MM.1S (cell line): Measurements from ENCODE around the gene RHOH.

ENCODE experiments used
- DNase-seq: peaks from one replicate; pipeline ENCODE4 v3.0.0-alpha.2; 2015
- H2AFZ ChIP-seq: fragments of 300-600 bp; sonication (generic); 2 replicates; pipeline ENCODE4 v1.6.0; 2016; ENCODE audit warnings: antibody characterized with exemption, low read length
- H3F3A ChIP-seq: fragments of 300-600 bp; sonication (generic); 2 replicates; pipeline ENCODE4 v1.6.1; 2016; ENCODE audit warnings: mild to moderate bottlenecking, antibody characterized with exemption, low read length, moderate library complexity, mixed read lengths; ENCODE audit not compliant: insufficient read depth
- H3K27ac ChIP-seq: fragments of 300-600 bp; sonication (generic); 2 replicates; pipeline ENCODE4 v1.5.1; 2016; ENCODE audit warnings: mild to moderate bottlenecking, low read length
- H3K27me3 ChIP-seq: fragments of 300-600 bp; sonication (generic); replicated peaks from 2 replicates; pipeline ENCODE4 v1.6.0; 2016; ENCODE audit warnings: low read length; ENCODE audit not compliant: insufficient read depth
- H3K36me3 ChIP-seq: fragments of 300-600 bp; sonication (generic); replicated peaks from 2 replicates; pipeline ENCODE4 v1.6.1; 2016; ENCODE audit warnings: mild to moderate bottlenecking, low read length, mixed read lengths; ENCODE audit not compliant: insufficient read depth
- H3K4me1 ChIP-seq: fragments of 300-600 bp; sonication (generic); 2 replicates; pipeline ENCODE4 v1.6.1; 2016; ENCODE audit warnings: low read length, mixed read lengths
- H3K4me2 ChIP-seq: fragments of 300-600 bp; sonication (generic); 2 replicates; pipeline ENCODE4 v1.6.0; 2016; ENCODE audit warnings: low read depth, low read length
- H3K4me3 ChIP-seq: fragments of 300-600 bp; sonication (generic); 2 replicates; pipeline ENCODE4 v1.5.1; 2016; ENCODE audit warnings: low read length, mixed read lengths
- H3K79me2 ChIP-seq: fragments of 300-600 bp; sonication (generic); 2 replicates; pipeline ENCODE4 v1.6.1; 2016; ENCODE audit warnings: mixed run types, low read length, mixed read lengths
- H3K9ac ChIP-seq: fragments of 300-600 bp; sonication (generic); 2 replicates; pipeline ENCODE4 v1.6.1; 2016; ENCODE audit warnings: low read length, mixed read lengths
- H3K9me2 ChIP-seq: fragments of 300-600 bp; sonication (generic); replicated peaks from 2 replicates; pipeline ENCODE4 v1.6.1; 2016; ENCODE audit warnings: mild to moderate bottlenecking, low read length, mixed read lengths; ENCODE audit not compliant: insufficient read depth
- H3K9me3 ChIP-seq: fragments of 300-600 bp; sonication (generic); replicated peaks from 2 replicates; pipeline ENCODE4 v1.6.1; 2016; ENCODE audit warnings: mild to moderate bottlenecking, low read length, mixed read lengths; ENCODE audit not compliant: insufficient read depth
- H4K20me1 ChIP-seq: fragments of 300-600 bp; sonication (generic); 2 replicates; pipeline ENCODE4 v1.6.1; 2016; ENCODE audit warnings: mild to moderate bottlenecking, low read length, moderate library complexity, mixed read lengths; ENCODE audit not compliant: insufficient read depth
- CTCF ChIP-seq: fragments of 300-600 bp; sonication (generic); IDR thresholded peaks from 2 replicates; pipeline ENCODE4 v1.5.1; 2016; ENCODE audit warnings: antibody characterized with exemption, low read length, mixed read lengths
- EZH2 ChIP-seq: fragments of 300-600 bp; sonication (generic); optimal IDR thresholded peaks from 2 replicates; pipeline ENCODE3; 2017; ENCODE audit warnings: low read depth, mild to moderate bottlenecking, antibody characterized with exemption, low read length, mixed read lengths
- EZH2phosphoT487 ChIP-seq: fragments of 300-600 bp; sonication (generic); IDR thresholded peaks from 2 replicates; pipeline ENCODE4 v1.6.1; 2018; ENCODE audit warnings: antibody characterized with exemption, low read length

The RHOH gene

GRCh38 chr4:40238700-40239548 lies 42.1 kb downstream of the RHOH start:
- Histone ChIP-seq H3K4me2 (no peak overlapping the region), H3K4me1 (no peaks in the 10 kb centered on the region), H2AFZ (no peak overlapping the region), H3K79me2 (peaks cover 100% of the 10 kb centered on the region), H3K36me3 (peaks cover 16% of the 10 kb centered on the region), H3K27me3 (no peaks in the 10 kb centered on the region), H3K4me3 (no peak overlapping the region), H4K20me1 (peaks cover 80% of the 10 kb centered on the region), H3F3A (peaks cover 7% of the 10 kb centered on the region; the same call in 1 of the 2 replicates), H3K9ac (no peak overlapping the region), H3K9me3 (no peaks in the 10 kb centered on the region), H3K9me2 (no peaks in the 10 kb centered on the region), H3K27ac (no peak overlapping the region)
- TF ChIP-seq EZH2phosphoT487: no peak
- TF ChIP-seq CTCF: no peak
- DNase-seq: no peak

- no peak for DNase-seq
- Histone ChIP-seq H3K27ac (no peak overlapping the region), H3K79me2 (peaks cover 100% of the 10 kb centered on the region), H3K27me3 (no peaks in the 10 kb centered on the region), H3K36me3 (peaks cover 25% of the 10 kb centered on the region), H3K4me1 (no peaks in the 10 kb centered on the region), H3K4me2 (no peak overlapping the region), H3F3A (peaks cover 13% of the 10 kb centered on the region; the same call in 1 of the 2 replicates), H2AFZ (no peak overlapping the region), H4K20me1 (peaks cover 80% of the 10 kb centered on the region), H3K4me3 (no peak overlapping the region), H3K9me3 (no peaks in the 10 kb centered on the region), H3K9me2 (no peaks in the 10 kb centered on the region), H3K9ac (no peak overlapping the region)
- TF ChIP-seq EZH2phosphoT487 (no peak), CTCF (no peak), EZH2 (no peak)
These were observed 43.3 kb downstream of the RHOH start for GRCh38 chr4:40240040-40240653.

GRCh38 chr4:40241026-40241425 lies 44.2 kb downstream of the RHOH start:
- no peaks in the 10 kb centered on the region for H3K4me1 ChIP-seq
- no peak overlapping the region for H3K27ac ChIP-seq
- H3K36me3 ChIP-seq: peaks cover 25% of the 10 kb centered on the region
- no peaks in the 10 kb centered on the region for H3K9me3 ChIP-seq
- H3K27me3 ChIP-seq: no peaks in the 10 kb centered on the region
- H3K9ac ChIP-seq: no peak overlapping the region
- DNase-seq: no peak
- H4K20me1 ChIP-seq: peaks cover 73% of the 10 kb centered on the region
- H3K4me3 ChIP-seq: no peak overlapping the region
- peaks cover 99% of the 10 kb centered on the region for H3K79me2 ChIP-seq
- no peaks in the 10 kb centered on the region for H3K9me2 ChIP-seq
- TF ChIP-seq CTCF (no peak), EZH2 (no peak), EZH2phosphoT487 (no peak)
- no peak overlapping the region for H2AFZ ChIP-seq
- no peak overlapping the region for H3K4me2 ChIP-seq
- H3F3A ChIP-seq: peaks cover 17% of the 10 kb centered on the region
